ENCODE data around the gene MRAP.

- TF ChIP-seq CTCF (IDR thresholded peaks at IDR 0.05; ENCODE audit: poor library complexity) (no peak), EZH2 (IDR thresholded peaks at IDR 0.05; ENCODE audit: borderline replicate concordance) (no peak)
These were observed 7.5 kb downstream of the MRAP start for GRCh38 chr21:32306021-32306780.
